Endothelial cell of umbilical vein (primary cell): ENCODE data around the gene TAF11L2. TPM values are rescaled to one million over a fixed set of nuclear protein-coding genes. Genes with fewer than 3 reads are reported as not detected.
"Not testable (repeated sequence)": the region's sequence is repeated elsewhere in the genome, so short reads cannot be mapped to it uniquely, and the experiment has no call there.

Source experiments
- BruUV-seq: library from RNA; stranded (reverse); fragments of 400-500 nt; replicated peaks from 2 replicates; lab custom pipeline; 2021; lab: Mats Ljungman, UMichigan
- CTCF ChIA-PET: fragments of 300-600, 350-600 bp; sonication (Branson Sonifier 250); formaldehyde crosslinking; loops from one replicate; lab custom pipeline; 2021; ENCODE audit warnings: antibody characterized with exemption, inconsistent platforms; lab: Charles Lee
- POLR2A ChIA-PET: fragments of 300-600, 350-600 bp; sonication (Branson Sonifier 250); formaldehyde crosslinking; loops from one replicate; lab custom pipeline; 2021; ENCODE audit warnings: antibody characterized with exemption, inconsistent platforms; lab: Charles Lee
- DNase-seq: peaks from one replicate; pipeline ENCODE4 v3.0.0-alpha.2; 2011; ENCODE audit warnings: low read depth, low spot score
- FAIRE-seq: peaks from 2 replicates; lab custom pipeline; 2011; peaks lifted over from hg19 to GRCh38; lab: Jason Lieb, UNC
- H2AFZ ChIP-seq: 2 replicates; pipeline ENCODE4 v1.6.0; 2012; ENCODE audit warnings: low read depth, low read length, control low read depth, inconsistent platforms
- H3K27ac ChIP-seq: 2 replicates; pipeline ENCODE4 v1.5.1; 2011; ENCODE audit warnings: low read depth, mild to moderate bottlenecking, control low read depth, low read length, moderate library complexity; ENCODE audit not compliant: insufficient read depth
- H3K27me3 ChIP-seq, 2 experiments: 2 replicates each; pipeline versions ENCODE4 v1.6.0 to v1.6.1; 2011; ENCODE audit warnings: low read length in 2 of 2, mixed read lengths in 1 of 2; ENCODE audit not compliant: control insufficient read depth in 2 of 2, insufficient read depth in 2 of 2
- H3K36me3 ChIP-seq, 2 experiments: 2 replicates in 1 of 2; 3 replicates in 1 of 2; pipeline ENCODE4 v1.5.1; 2011; ENCODE audit warnings: low read length in 2 of 2, mild to moderate bottlenecking in 1 of 2, moderate library complexity in 1 of 2; ENCODE audit not compliant: control insufficient read depth in 2 of 2, insufficient read depth in 2 of 2; ENCODE audit errors: extremely low read depth in 1 of 2
- H3K4me1 ChIP-seq: 3 replicates; pipeline ENCODE4 v1.5.1; 2011; ENCODE audit warnings: mild to moderate bottlenecking, low read length; ENCODE audit not compliant: control insufficient read depth, insufficient read depth; ENCODE audit errors: extremely low read depth
- H3K4me2 ChIP-seq: 2 replicates; pipeline ENCODE4 v1.6.1; 2011; ENCODE audit warnings: low read length, control low read depth, mixed read lengths; ENCODE audit not compliant: insufficient read depth
- H3K4me3 ChIP-seq, 3 experiments: fragments of 200-600 bp in 1 of 3; sonication (generic), shearing (Covaris generic) in 1 of 3; replicated peaks in 1 of 3; 2 replicates each; pipeline ENCODE4 v1.5.1; 2011 to 2016; ENCODE audit warnings: control low read depth in 3 of 3, low read length in 3 of 3, mild to moderate bottlenecking in 2 of 3, inconsistent platforms in 1 of 3, low read depth in 1 of 3, moderate library complexity in 1 of 3; ENCODE audit not compliant: insufficient read depth in 1 of 3
- H3K79me2 ChIP-seq: 2 replicates; pipeline ENCODE4 v1.6.0; 2012; ENCODE audit warnings: low read length, inconsistent platforms; ENCODE audit not compliant: control insufficient read depth, insufficient read depth
- H3K9ac ChIP-seq: replicated peaks from 2 replicates; pipeline ENCODE3; 2011; ENCODE audit warnings: low read length, control low read depth; ENCODE audit not compliant: insufficient read depth; ENCODE audit errors: extremely low read depth
- H3K9me1 ChIP-seq: replicated peaks from 3 replicates; pipeline ENCODE4 v1.6.0; 2011; ENCODE audit warnings: mild to moderate bottlenecking, low read length; ENCODE audit not compliant: control insufficient read depth, insufficient read depth; ENCODE audit errors: extremely low read depth
- H3K9me3 ChIP-seq: replicated peaks from 2 replicates; pipeline ENCODE4 v1.5.1; 2012; ENCODE audit warnings: low read length, inconsistent platforms; ENCODE audit not compliant: control insufficient read depth, insufficient read depth
- H4K20me1 ChIP-seq: replicated peaks from 2 replicates; pipeline ENCODE3; 2011; ENCODE audit warnings: mild to moderate bottlenecking, low read length; ENCODE audit not compliant: control insufficient read depth, insufficient read depth; ENCODE audit errors: extremely low read depth
- FOS ChIP-seq: IDR thresholded peaks from 2 replicates; pipeline ENCODE4 v1.6.1; 2011; ENCODE audit warnings: mild to moderate bottlenecking, low read length, moderate library complexity, borderline replicate concordance; ENCODE audit not compliant: insufficient read depth
- GATA2 ChIP-seq: IDR thresholded peaks from 2 replicates; pipeline ENCODE4 v1.7.0; 2011; ENCODE audit warnings: low read depth, mild to moderate bottlenecking, moderate library complexity, mixed read lengths, low read length; ENCODE audit not compliant: insufficient read length, insufficient read depth
- JUN ChIP-seq: IDR thresholded peaks from 2 replicates; pipeline ENCODE4 v1.6.1; 2011; ENCODE audit warnings: borderline replicate concordance, low read depth; ENCODE audit not compliant: insufficient read length, insufficient read depth
- dilution Hi-C: fragments of 300-500 bp; cut with MboI; formaldehyde crosslinking; loops from one replicate; pipeline ENCODE4 v1.15.0; 2019; ENCODE audit warnings: low sequenced_read_pairs; ENCODE audit not compliant: extremely low pct_ligation_motif_present
- intact Hi-C: fragments of 100-400 bp; cut with micrococcal nuclease; formaldehyde crosslinking; loops from one replicate; pipeline ENCODE4 v1.10.0; 2022
- polyA plus RNA-seq, 4 experiments: library from polyadenylated mRNA; depleted of rRNA in 3 of 4; stranded (reverse) in 3 of 4; unstranded in 1 of 4; fragments of >200 nt; gene quantifications; 2 replicates each; pipeline versions ENCODE4 v1.2.1 to v1.2.3, GENCODE V29; 2011 to 2012; ENCODE audit warnings: missing spikeins in 1 of 4
- total RNA-seq: library from RNA; stranded (reverse); gene quantifications from 2 replicates; pipeline ENCODE4 v1.2.3, GENCODE V29; 2021
- TF ChIP-seq, protein P1 (sequence below): IDR thresholded peaks from 2 replicates; pipeline ENCODE4 v1.6.1; 2011; ENCODE audit not compliant: insufficient read depth, insufficient read length

The TAF11L2 gene
- total and polyA plus RNA-seq, 2 donors (not counting 3 experiments of a cell fraction or from before 2014, with no cell fraction given), result not detected

DNA sequence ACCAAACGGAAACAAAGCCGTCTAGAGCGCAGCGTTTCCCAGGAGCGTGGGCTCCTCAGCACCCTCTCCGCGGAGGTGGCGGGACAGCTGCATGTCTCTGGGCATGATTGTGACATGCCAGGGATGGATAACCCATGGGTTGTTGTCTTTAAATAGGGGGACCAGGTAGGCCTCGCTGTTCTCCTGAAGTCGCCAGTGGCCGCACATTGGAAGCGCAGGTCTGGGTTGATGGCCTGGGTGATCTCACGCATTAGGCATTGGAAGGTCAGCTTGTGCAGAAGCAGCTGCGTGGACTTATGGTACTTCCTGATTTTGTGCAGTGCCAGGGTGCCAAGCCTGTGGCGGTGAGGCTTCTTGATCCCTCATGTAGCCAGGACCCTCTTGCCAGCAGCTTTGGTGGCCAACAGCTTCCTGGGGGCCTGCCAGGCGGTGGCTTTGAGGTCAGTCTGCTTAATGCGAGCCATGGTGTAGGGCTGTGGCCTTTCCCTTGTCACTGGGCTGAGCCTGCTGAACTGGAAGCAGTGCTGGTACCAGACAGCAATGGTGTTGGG is 13.8 kb downstream of the TAF11L2 start:
- TF ChIP-seq FOS (no peak), JUN (no peak), GATA2 (no peak)
- TF ChIP-seq, protein P1, sequence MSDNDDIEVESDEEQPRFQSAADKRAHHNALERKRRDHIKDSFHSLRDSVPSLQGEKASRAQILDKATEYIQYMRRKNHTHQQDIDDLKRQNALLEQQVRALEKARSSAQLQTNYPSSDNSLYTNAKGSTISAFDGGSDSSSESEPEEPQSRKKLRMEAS, result no peak
- no peak overlapping the region for H3K4me3 ChIP-seq
- CTCF ChIA-PET, result no interaction called here
- H3K27me3 ChIP-seq, result no peaks in the 10 kb centered on the region
- H3K9me3 ChIP-seq, result no peaks in the 10 kb centered on the region
- H3K4me1 ChIP-seq, result no peaks in the 10 kb centered on the region
- H3K4me2 ChIP-seq, result no peak overlapping the region
- H3K9ac ChIP-seq, result no peak overlapping the region
- dilution Hi-C loops (no loop called here), intact Hi-C loops (no loop called here)
- FAIRE-seq (no peak), DNase-seq (no peak)
- H3K36me3 ChIP-seq, result no peaks in the 10 kb centered on the region
- H3K9me1 ChIP-seq, result no peaks in the 10 kb centered on the region
- no TSS peak for BruUV-seq
- H3K27ac ChIP-seq, result no peak overlapping the region
- no peak overlapping the region for H2AFZ ChIP-seq
- H4K20me1 ChIP-seq, result no peaks in the 10 kb centered on the region
- no peaks in the 10 kb centered on the region for H3K79me2 ChIP-seq
- POLR2A ChIA-PET, result no interaction called here

DNA sequence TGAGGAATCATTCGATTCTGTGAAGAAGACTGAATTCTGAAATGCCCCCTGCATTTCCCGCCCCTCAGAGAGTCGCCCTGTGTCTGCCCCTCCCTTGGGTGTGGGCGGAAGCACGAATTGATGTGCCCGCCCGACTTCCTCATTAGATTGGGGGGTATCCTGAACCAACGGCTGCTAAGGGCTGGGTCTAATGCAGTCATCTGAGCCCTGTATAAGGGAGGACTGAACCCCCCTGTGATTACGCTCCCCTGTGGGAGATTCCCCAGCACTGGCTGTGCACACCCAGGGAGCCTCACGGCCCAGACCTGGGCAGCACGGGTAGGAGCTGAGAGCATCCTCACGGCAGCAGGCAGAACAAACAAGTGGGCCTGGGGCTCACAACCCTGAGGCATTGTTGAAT is 19.5 kb downstream of the TAF11L2 start:
- CTCF ChIA-PET, H3K4me1 ChIP-seq, H3K36me3 ChIP-seq, dilution Hi-C loops, intact Hi-C loops, FAIRE-seq, H3K79me2 ChIP-seq, H3K9ac ChIP-seq, H4K20me1 ChIP-seq, H3K9me3 ChIP-seq, H3K9me1 ChIP-seq, H3K4me3 ChIP-seq, H3K27ac ChIP-seq, DNase-seq, POLR2A ChIA-PET, H2AFZ ChIP-seq, BruUV-seq, H3K27me3 ChIP-seq, H3K4me2 ChIP-seq: not testable (repeated sequence)

DNA sequence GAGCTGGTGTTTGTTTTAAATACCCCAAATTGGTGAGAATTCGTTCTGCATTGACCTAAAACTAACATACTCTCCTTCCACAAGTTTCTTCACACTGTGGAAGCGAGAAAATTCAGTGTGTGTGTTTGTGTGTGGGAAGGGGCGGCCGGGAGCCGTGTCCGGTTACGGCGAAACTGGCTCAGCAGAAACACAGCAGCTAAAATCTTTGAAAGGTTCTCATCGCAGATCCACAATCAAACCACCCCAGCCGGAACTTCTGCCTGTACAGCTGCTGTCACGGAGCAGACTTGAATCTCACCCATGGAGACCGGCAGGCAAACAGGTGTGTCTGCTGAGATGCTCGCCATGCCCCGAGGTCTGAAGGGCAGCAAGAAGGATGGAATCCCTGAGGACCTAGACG is 20.0 kb downstream of the TAF11L2 start, which contains the start of gene TAF11L3:
Gene TAF11L3, plus strand, starts transcription at position 301 of the 400 bp plus-strand sequence.
- POLR2A ChIA-PET, H3K27me3 ChIP-seq, intact Hi-C loops, H4K20me1 ChIP-seq, BruUV-seq, H2AFZ ChIP-seq, H3K9ac ChIP-seq, CTCF ChIA-PET, dilution Hi-C loops, H3K27ac ChIP-seq, H3K4me1 ChIP-seq, H3K79me2 ChIP-seq, DNase-seq, H3K4me2 ChIP-seq, H3K4me3 ChIP-seq, FAIRE-seq, H3K9me1 ChIP-seq, H3K36me3 ChIP-seq, H3K9me3 ChIP-seq: not testable (repeated sequence)

DNA sequence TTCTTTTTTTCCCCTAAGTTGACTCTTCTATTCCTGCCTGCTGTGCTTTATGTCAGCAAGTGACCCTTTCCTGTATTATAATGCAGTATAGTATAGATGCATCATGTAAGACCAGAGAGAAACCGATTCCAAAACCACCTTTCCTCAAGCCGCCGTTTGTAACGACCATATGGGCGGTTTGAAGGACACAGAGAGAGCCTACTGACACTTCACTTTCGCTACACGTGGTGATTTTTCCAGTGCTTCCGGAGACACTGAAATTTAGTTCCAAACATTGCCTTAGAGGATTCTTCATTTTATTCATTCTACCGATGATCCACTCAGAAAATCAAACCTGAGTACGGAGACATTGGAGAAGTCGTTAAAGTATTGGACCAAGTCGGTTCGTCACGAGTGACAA is 21.5 kb downstream of the TAF11L2 start:
- intact Hi-C loops, dilution Hi-C loops, H3K4me1 ChIP-seq, H3K9ac ChIP-seq, H3K4me3 ChIP-seq, FAIRE-seq, H3K9me1 ChIP-seq, CTCF ChIA-PET, DNase-seq, H3K27me3 ChIP-seq, H4K20me1 ChIP-seq, BruUV-seq, POLR2A ChIA-PET, H3K4me2 ChIP-seq, H3K36me3 ChIP-seq, H3K9me3 ChIP-seq, H3K27ac ChIP-seq, H2AFZ ChIP-seq, H3K79me2 ChIP-seq: not testable (repeated sequence)
